Hepatocyte (in vitro differentiated cells): Measurements from ENCODE around the gene GRIN3B. TPM values are rescaled to one million over a fixed set of nuclear protein-coding genes. Genes with fewer than 3 reads are reported as not detected.

Experiments used
- DNase-seq: peaks from one replicate; pipeline ENCODE4 v3.0.0-alpha.2; 2016; ENCODE audit warnings: low spot score
- H2AFZ ChIP-seq: fragments of 200-600 bp; sonication (generic); 2 replicates; pipeline ENCODE4 v1.6.0; 2016; ENCODE audit warnings: antibody characterized with exemption, mild to moderate bottlenecking
- H3K27ac ChIP-seq: fragments of 200-600 bp; sonication (generic); 2 replicates; pipeline ENCODE4 v1.5.1; 2016; ENCODE audit warnings: mild to moderate bottlenecking
- H3K27me3 ChIP-seq: fragments of 200-600 bp; sonication (generic); 2 replicates; pipeline ENCODE4 v1.6.1; 2016
- H3K36me3 ChIP-seq: fragments of 200-600 bp; sonication (generic); replicated peaks from 2 replicates; pipeline ENCODE4 v1.5.1; 2016; ENCODE audit warnings: low read depth; ENCODE audit not compliant: insufficient read depth
- H3K4me1 ChIP-seq: fragments of 200-600 bp; sonication (generic); 2 replicates; pipeline ENCODE4 v1.5.1; 2016; ENCODE audit warnings: mild to moderate bottlenecking, moderate library complexity; ENCODE audit not compliant: insufficient read depth
- H3K4me2 ChIP-seq: fragments of 200-600 bp; sonication (generic); 2 replicates; pipeline ENCODE4 v1.6.0; 2016
- H3K4me3 ChIP-seq: fragments of 200-600 bp; sonication (generic); 2 replicates; pipeline ENCODE4 v1.5.1; 2016; ENCODE audit warnings: mild to moderate bottlenecking
- H3K79me2 ChIP-seq: fragments of 200-600 bp; sonication (generic); 2 replicates; pipeline ENCODE4 v1.6.0; 2017; ENCODE audit warnings: mild to moderate bottlenecking
- H3K9me2 ChIP-seq: fragments of 200-600 bp; sonication (generic); replicated peaks from 2 replicates; pipeline ENCODE4 v1.6.0; 2017; ENCODE audit warnings: mild to moderate bottlenecking; ENCODE audit not compliant: insufficient read depth
- H3K9me3 ChIP-seq: fragments of 200-600 bp; sonication (generic); 2 replicates; pipeline ENCODE4 v1.5.1; 2016; ENCODE audit warnings: low read depth, mild to moderate bottlenecking
- H4K20me1 ChIP-seq: fragments of 200-600 bp; sonication (generic); 2 replicates; pipeline ENCODE4 v1.6.0; 2016; ENCODE audit warnings: mild to moderate bottlenecking; ENCODE audit not compliant: insufficient read depth, poor library complexity, severe bottlenecking
- EZH2 ChIP-seq: fragments of 200-600 bp; sonication (generic); IDR thresholded peaks from 2 replicates; pipeline ENCODE4 v1.6.1; 2016; ENCODE audit warnings: antibody characterized with exemption, mild to moderate bottlenecking, borderline replicate concordance
- EZH2phosphoT487 ChIP-seq: fragments of 200-600 bp; sonication (generic); IDR thresholded peaks from one replicate; pipeline ENCODE4 v1.6.1; 2018; ENCODE audit warnings: antibody characterized with exemption, mild to moderate bottlenecking, low read depth, moderate library complexity; ENCODE audit not compliant: unreplicated experiment, severe bottlenecking
- WGBS: methylation state at CpG from one replicate; pipeline ENCODE4 v1.1.6; 2016; ENCODE audit warnings: low lambda C conversion rate; ENCODE audit errors: missing lambda C conversion rate; 5-methylcytosine and 5-hydroxymethylcytosine counted together
- polyA plus RNA-seq: library from polyadenylated mRNA; unstranded; fragments of >200 nt; fragmentation: Nextera tagmentation; extraction: Ambion mirVana; gene quantifications from 2 replicates; pipeline ENCODE4 v1.2.1, GENCODE V29; 2016
- total RNA-seq: library from RNA; depleted of rRNA; stranded (reverse); fragments of >200 nt; gene quantifications from 2 replicates; pipeline ENCODE4 v1.2.3, GENCODE V29; 2014
- TF ChIP-seq, protein P1 (sequence below): fragments of 200-600 bp; sonication (generic); IDR thresholded peaks from 2 replicates; pipeline ENCODE4 v1.5.1; 2016; ENCODE audit warnings: antibody characterized with exemption, mild to moderate bottlenecking; ENCODE audit not compliant: poor library complexity

GRIN3B gene
- total and polyA plus RNA-seq, 2 experiments from 2014 or later = 0.30 to 0.48 TPM

DNA sequence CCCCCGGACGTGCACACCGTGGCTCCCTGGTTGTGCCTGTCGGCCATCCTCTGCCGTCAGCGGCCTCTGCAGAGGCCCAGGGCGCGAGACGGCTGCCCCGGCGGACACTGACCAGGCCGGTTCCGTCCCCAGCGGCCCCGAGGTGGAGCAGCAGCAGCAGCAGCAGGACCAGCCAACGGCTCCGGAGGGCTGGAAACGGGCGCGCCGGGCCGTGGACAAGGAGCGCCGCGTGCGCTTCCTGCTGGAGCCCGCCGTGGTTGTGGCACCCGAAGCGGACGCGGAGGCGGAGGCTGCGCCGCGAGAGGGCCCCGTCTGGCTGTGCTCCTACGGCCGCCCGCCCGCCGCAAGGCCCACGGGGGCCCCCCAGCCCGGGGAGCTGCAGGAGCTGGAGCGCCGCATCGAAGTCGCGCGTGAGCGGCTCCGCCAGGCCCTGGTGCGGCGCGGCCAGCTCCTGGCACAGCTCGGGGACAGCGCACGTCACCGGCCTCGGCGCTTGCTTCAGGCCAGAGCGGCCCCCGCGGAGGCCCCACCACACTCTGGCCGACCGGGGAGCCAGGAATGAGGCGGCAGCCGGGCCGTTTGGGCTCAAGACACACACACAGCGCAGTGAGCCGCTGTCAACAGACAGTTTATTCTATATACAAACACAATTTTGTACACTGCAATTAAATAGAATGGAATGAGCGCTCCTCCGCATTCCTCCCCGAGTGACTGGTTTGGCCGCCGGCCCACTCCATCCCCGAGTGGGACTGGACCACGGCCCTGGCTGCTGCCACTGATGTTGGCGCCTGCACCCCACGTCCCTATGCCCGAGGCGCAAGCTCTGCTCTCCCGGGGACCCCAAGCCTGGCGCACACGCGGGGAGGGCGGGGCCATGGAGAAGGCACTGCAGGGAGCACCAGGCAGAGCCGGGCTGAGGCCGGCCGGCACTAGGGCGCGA, 9.1 kb downstream of the GRIN3B start:
- WGBS = 86% methylated on average over 71 of the region's 92 CpGs
- H2AFZ ChIP-seq = no peak overlapping the region
- H3K36me3 ChIP-seq = no peaks in the 10 kb centered on the region
- peaks cover 2% of the 10 kb centered on the region for H4K20me1 ChIP-seq
- H3K27ac ChIP-seq = no peak overlapping the region
- TF ChIP-seq, protein P1, sequence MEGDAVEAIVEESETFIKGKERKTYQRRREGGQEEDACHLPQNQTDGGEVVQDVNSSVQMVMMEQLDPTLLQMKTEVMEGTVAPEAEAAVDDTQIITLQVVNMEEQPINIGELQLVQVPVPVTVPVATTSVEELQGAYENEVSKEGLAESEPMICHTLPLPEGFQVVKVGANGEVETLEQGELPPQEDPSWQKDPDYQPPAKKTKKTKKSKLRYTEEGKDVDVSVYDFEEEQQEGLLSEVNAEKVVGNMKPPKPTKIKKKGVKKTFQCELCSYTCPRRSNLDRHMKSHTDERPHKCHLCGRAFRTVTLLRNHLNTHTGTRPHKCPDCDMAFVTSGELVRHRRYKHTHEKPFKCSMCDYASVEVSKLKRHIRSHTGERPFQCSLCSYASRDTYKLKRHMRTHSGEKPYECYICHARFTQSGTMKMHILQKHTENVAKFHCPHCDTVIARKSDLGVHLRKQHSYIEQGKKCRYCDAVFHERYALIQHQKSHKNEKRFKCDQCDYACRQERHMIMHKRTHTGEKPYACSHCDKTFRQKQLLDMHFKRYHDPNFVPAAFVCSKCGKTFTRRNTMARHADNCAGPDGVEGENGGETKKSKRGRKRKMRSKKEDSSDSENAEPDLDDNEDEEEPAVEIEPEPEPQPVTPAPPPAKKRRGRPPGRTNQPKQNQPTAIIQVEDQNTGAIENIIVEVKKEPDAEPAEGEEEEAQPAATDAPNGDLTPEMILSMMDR = no peak
- TF ChIP-seq EZH2 (no peak), EZH2phosphoT487 (no peak)
- H3K4me3 ChIP-seq = no peak overlapping the region
- no peaks in the 10 kb centered on the region for H3K9me3 ChIP-seq
- H3K4me1 ChIP-seq = no peaks in the 10 kb centered on the region
- H3K79me2 ChIP-seq = peaks cover 10% of the 10 kb centered on the region
- no peak for DNase-seq
- H3K27me3 ChIP-seq = no peaks in the 10 kb centered on the region
- H3K9me2 ChIP-seq = no peaks in the 10 kb centered on the region
- H3K4me2 ChIP-seq = no peak overlapping the region

DNA sequence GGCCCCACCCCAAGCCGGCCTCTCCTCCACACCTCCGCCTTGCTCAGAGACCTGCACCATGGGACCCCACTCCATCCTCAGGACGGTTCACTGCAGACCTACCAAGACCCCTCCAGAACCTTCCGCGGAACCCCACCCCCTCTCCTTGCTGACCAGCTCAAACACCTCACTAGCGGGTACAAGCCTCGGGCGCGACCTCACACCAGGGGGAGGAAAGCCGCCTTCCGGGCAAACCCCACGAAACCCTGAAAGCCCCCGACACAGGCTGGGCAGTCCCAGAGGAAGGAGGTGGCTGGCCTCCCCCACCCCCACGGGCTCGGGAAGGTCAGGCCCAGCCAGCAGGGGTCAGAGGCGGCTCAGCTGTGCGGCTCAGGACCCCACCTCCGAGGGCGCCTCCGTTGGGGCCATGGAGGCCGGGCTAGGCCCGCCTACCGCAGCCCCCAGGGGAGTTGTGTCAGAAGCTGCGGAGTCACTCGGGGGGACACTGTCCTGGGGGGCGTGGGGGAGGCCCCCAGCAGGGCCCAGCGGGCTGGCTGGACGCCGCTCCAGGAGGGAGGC, 9.8 kb downstream of the GRIN3B start:
- Histone ChIP-seq H3K9me3 (no peaks in the 10 kb centered on the region), H3K79me2 (peaks cover 18% of the 10 kb centered on the region), H3K9me2 (no peaks in the 10 kb centered on the region), H4K20me1 (peaks cover 10% of the 10 kb centered on the region), H2AFZ (no peak overlapping the region), H3K27me3 (no peaks in the 10 kb centered on the region), H3K27ac (no peak overlapping the region), H3K36me3 (no peaks in the 10 kb centered on the region), H3K4me1 (no peaks in the 10 kb centered on the region), H3K4me2 (no peak overlapping the region), H3K4me3 (no peak overlapping the region)
- 94% methylated on average over 22 of the region's 29 CpGs for WGBS
- DNase-seq = no peak
- TF ChIP-seq EZH2phosphoT487 (no peak), EZH2 (no peak)
- TF ChIP-seq, protein P1 = no peak

DNA sequence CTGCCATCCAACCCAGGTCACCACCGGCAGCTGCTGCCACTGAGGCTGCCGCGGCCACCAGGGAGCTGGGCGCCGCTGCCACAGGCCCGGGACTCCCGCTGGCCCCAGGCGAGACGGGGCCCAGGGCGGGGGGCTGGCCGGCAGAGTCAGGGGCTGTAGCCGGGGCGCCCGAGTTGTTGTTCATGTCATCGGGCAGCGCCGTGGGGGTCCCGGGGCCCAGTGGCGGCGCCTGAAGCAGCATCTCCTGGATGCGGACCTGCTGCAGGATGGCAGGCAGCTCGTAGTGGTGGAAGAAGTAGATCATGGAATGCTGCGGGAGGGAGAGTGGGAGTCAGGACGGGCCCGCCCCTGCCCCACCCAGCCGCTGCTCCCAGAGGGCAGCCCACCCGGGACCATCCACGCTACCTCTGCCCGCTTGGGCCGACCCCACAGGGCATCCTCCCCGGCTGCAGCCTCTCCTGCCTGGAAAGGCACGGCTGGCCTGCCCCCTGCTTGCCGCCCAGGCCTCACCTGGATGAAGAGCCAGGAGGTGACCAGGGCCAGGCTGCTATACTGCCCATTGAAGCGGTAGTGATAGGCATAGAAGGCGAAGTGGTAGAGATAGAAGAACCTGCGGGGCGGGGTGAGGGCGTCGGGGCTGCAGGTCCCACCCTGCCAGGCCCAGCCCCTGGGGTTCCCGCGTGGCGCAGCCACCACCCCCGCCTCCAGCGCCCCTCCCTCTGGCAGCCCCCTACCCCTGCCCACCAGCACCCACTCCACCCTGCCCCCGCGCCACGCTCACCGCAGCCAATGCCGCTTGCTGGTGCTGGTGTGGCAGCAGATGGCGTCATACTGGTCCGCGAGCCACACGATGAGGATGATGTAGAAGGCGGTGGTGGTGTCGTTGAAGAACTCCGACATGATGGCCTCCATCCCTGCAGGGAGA, 10.6 kb downstream of the GRIN3B start:
- TF ChIP-seq EZH2phosphoT487 = no peak
- no peak for TF ChIP-seq EZH2
- TF ChIP-seq, protein P1 = no peak
- Histone ChIP-seq H4K20me1 (peaks cover 18% of the 10 kb centered on the region), H3K4me1 (peaks cover 4% of the 10 kb centered on the region), H3K4me3 (no peak overlapping the region), H2AFZ (no peak overlapping the region), H3K27ac (no peak overlapping the region), H3K79me2 (peaks cover 25% of the 10 kb centered on the region), H3K36me3 (no peaks in the 10 kb centered on the region), H3K9me3 (no peaks in the 10 kb centered on the region), H3K27me3 (no peaks in the 10 kb centered on the region), H3K4me2 (no peak overlapping the region), H3K9me2 (no peaks in the 10 kb centered on the region)
- no peak for DNase-seq
- WGBS = 98% methylated on average over 38 of the region's 56 CpGs
